Stimulated activated CD4-positive, alpha-beta T cell treated with anti-CD3 and anti-CD28 coated beads, Interleukin-12 subunit alpha, Interleukin-12 subunit beta, amount 100 ng/mL, for 4 hours (primary cell): ENCODE data around the gene ONECUT3.
"Not testable (repeated sequence)": the region's sequence is repeated elsewhere in the genome, so short reads cannot be mapped to it uniquely, and the experiment has no call there.

Source experiments
- DNase-seq: peaks from one replicate; pipeline ENCODE4 v3.0.0-alpha.2; 2020

ONECUT3 gene

DNA sequence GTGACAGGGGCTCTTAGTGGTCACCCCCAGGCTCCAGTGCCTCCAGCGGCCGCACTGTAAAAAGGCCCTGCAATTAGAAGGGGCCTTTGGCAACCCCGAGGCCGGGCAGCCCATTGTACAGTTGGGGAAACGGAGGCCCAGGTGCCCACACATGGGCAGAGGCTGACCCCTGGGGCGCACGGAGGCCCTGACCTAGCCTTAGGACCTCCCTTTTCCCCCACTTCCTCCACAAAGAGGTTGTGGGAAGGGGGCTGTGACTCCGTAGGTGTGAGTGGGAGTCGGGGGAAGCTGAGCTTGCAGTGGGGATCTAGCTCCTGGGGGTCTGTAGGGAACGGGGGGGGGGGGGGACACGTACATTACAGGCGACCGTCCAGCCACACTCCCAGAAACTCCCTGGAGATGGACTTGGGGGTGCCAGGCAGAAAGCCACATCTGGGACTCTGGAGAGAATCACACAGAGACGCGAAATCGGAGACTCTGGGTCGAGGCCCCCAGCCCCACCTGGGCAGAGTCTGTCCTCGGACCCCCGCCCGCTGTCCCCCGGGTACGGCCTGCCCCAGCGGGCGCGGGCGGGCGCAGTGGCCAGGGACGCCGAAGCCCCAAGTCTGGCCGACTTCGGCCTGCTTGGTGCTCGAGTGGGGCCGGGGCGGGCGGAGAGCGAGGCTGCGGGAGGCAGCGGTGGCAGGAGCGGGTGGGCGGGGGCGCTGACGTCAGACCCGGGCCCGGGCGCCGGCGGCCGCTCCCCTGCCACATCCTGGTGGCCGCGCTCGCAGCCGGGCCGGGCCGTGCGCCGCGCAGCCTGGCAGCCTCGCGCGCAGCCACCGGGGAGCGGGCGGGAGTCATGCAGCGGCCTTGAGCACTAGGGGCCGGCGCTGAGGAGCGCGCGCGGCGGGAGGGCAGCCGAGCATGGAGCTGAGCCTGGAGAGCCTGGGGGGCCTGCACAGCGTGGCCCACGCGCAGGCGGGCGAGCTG lies at the start of gene ONECUT3:
Gene ONECUT3, plus strand, starts transcription at position 750 of the 972 bp plus-strand sequence. Its CDS starts 157 bp downstream, at position 907.
- no peak for DNase-seq

DNA sequence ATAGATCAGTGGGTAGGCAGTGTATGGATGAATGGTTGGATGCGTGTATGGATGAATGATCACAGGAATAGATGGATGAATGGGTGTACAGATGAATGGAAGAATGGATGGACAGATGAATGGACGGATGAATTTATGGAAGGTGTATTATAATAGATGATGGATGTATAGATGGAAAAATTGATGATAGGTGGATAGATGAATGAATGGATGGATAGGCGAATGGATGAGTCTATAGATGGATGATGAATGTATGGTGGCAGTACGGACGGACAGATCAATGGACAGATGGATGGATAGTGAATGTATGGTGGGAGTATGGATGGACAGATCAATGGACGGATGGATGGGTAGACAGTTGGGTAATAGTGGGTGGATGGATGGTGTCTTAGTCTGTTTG lies 49.0 kb upstream of the ONECUT3 start:
- no peak for DNase-seq

DNA sequence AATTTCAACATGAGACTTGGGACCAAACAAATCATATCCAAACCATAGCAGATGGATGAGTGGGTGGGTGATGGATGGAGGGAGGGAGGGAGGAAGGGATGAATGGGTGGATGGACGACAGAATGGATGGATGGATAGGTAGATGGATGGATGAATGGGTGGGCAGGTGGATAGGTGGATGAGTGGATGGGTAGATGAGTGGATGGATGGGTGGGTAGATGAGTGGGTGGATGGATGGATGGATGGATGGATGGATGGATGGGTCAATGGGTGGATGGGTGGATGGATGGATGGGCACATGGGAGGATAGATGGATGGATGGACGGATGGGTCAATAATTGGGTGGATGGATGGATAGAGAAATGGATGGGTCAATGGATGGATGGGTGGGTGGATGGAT lies 47.9 kb upstream of the ONECUT3 start:
- DNase-seq = no peak

DNA sequence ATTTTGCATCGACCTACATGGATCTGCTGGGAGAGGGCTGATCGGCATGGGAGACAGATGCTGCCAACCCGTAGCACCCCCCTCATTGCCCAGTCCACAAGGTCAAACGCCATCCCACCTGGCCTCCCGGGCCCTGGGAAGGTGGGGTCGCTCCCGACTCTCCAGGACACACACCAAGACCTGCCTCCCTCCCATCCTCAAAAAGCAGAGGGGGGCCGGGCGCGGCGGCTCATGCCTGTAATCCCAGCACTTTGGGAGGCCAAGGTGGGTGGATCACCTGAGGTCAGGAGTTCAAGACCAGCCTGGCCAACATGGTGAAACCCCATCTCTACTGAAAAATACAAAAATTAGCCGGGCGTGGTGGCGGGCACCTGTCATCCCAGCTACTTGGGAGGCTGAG lies 46.7 kb upstream of the ONECUT3 start:
- DNase-seq = not testable (repeated sequence)

DNA sequence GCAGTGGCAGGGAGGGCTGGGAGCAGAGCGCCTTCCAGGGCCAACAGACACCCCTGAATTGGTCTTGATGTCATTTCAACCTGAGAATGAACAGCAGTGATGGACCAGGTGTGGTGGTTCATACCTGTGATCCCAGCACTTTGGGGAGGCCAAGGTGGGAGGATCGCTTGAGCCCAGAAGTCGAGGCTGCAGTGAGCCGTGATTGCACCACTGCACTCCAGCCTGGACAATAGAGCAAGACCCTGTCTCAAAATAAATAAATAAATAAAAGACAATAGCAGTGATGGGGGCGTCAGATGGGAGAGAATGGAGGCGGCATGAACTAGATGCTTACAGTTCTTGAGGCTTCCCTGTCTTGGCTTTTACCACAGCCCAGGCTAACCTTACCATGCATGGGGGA lies 46.1 kb upstream of the ONECUT3 start:
- no peak for DNase-seq

DNA sequence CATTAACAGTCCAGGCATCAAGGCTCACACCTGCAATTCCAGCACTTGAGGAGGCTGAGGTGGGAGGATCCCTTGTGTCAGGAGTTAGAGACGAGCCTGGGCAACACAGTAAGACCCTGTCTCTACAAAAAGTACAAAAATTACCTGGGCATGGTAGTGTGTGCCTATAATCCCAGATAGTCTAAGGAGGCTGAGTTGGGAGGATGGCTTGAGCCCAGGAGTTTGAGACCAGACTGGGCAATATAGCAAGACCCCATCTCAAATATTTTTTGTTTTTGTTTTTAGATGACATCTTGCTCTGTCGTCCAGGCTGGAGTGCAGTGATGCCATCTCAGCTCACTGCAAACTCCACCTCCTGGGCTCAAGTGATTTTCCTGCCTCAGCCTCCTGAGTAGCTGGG lies 40.1 kb upstream of the ONECUT3 start:
- no peak for DNase-seq

DNA sequence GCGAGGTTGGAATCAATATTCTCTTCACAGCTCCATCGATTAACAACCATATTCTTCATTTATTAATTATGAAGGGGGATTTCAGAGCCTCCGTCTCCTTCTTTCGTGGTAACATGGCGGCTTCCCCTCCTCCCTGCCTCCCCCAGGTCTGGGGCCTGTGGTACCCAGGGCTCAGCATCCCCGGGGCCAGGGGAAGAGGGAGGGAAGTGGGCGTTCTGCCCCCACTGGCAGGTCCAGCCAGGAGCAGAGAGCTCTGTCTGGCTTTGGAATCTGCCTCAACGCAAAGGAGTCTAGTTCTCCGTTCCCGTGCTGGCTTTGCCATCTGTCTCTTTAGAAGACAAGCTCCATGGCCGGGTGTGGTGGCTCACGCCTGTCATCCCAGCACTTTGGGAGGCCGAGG lies 37.8 kb upstream of the ONECUT3 start:
- DNase-seq = no peak

DNA sequence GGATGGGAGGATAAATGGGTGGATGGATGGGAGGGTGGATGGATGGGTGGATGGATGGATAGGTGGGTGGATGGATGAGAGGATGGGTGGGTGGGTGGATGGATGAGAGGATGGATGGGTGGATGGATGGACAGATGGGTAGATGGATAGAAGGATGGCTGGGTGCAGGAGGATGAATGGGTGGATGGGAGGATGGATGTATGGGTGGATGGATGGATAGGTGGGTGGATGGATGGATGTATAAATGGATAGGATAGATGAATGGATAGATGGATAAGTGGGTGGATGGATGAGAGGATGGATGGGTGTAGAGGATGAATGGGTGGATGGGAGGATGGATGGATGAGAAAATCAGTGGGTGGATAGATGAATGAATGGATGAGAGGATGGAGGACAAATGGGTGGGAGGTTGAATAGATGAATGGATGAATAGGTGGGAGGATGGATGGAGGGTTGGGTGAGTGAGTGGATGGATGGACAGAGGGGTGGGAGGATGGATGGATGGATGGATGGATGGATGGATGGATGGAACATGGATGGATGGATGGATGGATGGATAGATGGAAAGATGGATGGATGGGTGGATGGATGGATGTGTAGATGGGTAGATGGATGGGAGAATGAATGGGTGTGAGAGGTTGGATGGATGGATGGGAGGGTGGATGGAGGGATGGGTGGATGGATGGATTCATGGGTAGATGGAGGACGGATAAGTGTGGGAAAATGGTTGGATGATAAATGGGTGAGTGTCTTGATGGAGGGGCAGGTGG lies 35.9 kb upstream of the ONECUT3 start:
- DNase-seq = no peak

DNA sequence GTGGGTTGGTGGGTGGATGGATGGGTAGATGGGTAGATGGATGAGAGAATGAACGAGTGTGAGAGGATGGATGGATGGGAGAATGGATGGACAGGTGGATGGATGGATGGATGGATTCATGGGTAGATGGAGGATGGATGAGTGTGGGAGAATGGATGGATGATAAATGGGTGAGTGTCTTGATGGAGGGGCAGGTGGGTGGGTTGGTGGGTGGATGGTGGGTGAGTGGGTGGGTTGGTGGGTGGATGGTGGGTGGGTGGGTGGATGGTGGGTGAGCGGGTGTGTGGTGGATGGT lies 35.4 kb upstream of the ONECUT3 start:
- no peak for DNase-seq

DNA sequence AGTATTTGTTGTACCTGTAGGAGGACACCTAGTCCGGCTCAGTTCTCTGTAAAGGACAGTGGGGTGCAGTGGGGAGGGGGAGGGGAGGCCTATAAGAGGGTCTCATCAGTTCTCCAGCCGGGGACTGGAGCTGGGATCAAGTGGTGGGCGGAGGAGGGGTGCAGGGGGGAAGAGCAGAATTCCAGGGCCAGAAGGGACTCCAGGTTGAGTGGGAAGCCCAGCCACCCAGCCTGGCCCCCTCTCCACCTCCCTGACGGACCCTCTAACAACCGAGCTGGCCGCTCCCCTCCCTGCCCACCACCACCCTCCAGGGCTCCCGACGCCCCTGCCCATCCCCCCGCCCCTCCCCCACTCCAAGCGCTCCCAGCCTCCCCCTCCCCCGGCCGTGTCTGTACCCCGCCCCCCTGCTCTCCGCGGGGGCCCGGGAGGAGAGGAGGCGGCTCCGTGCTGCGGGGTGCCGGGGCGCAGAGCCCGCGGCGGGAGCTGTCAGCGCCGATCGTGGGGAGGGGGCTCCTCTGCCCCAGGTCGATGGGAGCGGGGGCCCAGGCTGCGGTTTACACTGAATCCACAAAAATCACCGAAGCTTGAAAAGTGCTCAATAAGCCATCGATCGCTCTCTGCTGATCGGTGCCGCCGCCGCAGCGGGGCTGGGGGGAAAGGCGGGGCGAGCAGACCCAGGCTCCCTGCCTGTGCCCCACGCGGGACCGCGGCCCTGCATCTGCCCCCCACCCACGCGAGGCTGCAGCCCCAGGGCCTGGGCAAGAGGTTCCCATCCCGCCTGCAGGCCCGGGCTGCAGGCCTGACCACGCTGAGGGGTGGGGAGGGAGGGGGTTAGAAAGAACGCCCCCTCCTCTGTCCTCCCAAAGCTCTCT lies 34.6 kb upstream of the ONECUT3 start:
- no peak for DNase-seq

DNA sequence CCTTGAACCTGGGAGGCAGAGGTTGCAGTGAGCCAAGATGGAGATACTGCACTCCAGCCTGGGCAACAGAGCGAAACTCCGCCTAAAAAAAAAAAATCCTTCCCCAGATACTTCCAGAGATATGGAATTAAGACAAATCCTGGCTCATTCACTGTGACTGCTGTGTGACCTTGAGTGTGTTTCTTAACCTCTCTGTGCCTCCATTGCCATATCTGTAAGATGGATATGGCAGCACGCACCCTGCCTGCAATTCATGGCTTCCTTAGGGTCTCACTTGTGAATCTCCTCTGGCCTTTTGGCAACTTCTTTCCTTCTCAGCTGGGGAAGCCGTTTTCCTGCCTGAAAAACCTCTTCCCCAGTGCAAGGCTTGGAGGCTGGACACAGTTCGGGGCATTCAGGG lies 33.8 kb upstream of the ONECUT3 start:
- no peak for DNase-seq

DNA sequence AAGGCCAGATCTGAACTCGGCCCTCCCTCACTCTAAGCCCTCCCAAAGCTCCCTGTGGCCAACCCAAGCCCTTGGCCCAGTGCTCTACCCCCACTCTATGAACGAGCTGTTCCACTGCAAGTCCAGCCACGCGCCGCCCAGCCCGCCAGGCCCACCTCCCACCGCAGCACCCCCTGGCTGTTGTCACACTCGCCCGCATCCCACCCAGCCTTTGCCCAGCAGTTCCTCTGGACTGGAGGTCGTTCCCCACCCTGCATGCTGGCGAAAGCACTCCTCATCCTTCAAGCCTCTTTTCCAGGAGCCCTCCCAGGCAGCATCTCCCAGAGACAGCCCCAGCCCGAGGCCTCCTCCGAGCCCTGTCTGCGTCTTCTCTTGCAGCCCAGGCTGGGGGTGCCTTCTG lies 33.1 kb upstream of the ONECUT3 start:
- no peak for DNase-seq

DNA sequence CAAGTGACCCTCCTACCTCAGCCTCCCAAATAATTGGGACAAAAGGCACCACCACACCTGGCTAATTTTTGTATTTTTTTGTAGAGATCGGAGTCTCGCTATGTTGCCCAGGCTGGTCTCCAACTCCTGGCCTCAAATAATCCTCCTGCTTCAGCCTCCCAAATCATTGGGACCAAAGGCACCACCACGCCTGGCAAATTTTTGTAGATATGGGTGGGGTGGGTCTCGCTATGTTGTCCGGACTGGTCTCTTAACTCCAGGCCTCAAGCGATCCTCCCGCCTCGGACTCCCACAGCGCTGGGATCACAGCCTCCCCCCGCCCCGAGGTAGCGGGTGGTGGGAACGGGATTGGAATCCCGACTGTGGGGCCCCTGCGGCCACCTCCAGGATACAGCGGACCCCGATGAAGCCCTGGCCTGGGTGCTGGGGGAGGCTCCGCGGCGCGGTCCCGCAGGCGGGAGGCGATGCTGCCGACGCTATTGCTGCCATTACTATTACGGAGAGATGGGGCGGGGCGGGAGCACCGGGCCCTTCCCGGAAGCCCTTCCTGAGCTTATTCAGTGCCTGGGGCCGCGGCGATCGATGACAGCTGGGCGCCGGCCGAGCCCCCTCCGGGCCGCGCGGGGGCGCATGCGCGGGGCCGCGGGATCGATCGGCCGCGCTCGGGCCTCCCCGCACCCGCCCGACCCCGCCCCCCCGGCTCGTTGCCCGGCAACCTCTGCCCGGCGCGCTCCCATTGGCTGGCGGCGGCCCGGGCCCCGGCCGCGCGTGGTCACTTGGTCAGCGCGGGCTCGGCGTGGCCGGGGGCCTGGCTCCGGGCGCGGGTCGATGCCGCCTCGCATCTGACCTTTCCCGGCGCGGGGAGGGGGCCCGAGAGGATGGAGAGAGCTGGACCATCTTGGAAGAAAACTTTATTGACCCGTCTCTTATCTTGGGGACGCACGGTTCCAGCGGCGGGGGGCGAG lies 27.9 kb upstream of the ONECUT3 start:
- DNase-seq = peak; percentile 46

DNA sequence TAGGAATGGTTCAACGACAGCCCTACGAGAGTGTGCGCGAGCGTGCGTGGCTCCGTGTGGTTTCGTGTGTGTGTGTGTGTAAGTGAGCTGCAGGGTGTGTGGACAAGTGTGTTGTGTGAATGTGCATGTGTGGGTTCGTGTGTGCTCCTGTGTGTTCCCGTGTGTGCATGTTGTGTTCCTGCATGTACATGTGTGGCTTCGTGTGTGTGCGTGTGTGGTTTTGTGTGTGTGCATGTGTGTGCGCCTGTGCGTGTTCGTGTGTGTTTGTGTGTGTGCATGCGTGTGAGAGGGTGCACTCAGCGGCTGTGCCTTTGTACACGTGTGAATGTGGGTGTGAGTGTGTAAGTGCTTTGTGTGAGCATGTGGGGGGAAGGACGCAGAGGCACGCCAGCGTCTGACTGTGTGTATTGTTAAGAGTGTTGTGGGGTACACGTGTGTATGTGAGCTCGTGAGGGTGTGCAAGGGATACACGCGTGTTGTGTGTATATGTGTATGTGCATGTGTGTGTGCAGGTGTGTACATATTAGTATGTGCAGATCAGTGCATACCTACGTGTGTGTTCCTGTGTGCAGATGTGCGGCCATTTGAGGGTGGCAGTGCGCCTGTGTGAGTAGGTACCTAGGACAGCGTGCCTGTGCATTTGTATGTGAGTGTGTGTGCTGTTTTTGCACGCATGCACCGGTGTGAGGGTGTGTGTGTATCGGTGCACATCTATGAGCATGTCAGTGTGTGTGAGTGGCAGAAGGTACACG lies 24.3 kb upstream of the ONECUT3 start:
- DNase-seq = no peak

DNA sequence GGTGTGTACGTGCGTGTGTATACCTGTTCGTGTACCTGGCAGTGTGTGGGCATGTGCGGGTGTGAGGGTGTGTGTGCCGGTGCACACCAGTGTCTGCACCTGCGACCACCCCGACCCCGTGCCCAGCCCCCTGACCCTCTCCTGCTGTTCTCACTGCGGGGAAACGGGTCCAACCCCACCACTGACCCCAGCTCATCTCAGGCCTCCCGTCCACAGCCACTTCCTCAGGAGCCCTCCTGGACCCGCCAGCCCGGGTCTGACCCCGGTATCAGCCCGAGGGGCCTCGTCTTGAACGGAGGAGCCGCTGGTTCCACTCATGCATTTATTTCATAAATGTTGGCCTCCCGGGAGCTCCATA lies 23.8 kb upstream of the ONECUT3 start:
- no peak for DNase-seq

DNA sequence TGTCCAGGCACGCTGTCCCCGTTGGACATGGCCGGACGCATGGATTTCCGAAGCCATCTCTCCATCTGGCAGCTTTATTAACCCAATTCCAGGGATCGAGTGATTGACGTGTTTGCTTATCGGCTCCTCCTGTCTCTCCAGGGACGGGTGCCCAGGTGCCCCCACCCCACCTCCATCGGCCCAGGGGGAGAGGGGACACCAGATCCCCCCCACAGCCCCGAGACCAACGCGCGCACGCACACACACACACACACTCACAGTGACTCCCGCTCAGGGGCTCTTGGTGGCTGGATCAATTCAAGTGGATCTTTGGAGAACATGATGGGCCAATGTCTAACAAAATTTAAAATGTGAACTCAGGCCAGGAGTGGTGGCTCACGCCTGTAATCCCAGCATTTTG lies 23.1 kb upstream of the ONECUT3 start:
- DNase-seq = no peak

DNA sequence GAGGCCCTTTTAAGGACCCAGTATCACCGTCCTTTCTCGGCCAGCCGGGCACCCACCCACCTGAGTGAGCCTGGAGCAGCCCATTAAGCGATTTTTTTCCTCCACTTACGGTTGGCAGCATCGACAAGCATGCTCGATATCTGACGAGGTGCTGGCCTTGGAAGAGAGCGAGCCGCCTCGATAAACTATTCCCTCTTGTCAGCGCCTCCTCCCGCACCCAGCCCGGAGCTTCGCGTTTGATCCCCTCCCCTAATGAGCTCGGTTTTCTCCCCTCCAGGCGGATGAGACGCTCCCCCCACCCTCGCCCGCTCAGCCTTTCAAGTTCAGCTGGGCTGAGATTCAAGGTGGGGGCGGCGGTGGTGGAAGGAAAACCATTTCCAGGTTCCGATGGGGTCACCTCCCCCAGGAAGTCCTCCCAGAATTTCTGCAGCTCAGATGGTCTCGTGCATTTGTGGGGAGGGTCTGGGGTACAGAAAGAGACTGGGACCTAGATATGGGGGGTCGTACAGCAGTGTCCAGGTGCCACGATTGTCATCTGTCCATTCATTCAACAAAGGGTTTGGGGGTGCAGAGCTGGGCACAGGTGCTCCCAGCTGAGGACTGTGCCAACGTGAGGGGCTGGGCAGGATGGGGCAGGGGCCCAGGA lies 18.9 kb upstream of the ONECUT3 start:
- DNase-seq = no peak

DNA sequence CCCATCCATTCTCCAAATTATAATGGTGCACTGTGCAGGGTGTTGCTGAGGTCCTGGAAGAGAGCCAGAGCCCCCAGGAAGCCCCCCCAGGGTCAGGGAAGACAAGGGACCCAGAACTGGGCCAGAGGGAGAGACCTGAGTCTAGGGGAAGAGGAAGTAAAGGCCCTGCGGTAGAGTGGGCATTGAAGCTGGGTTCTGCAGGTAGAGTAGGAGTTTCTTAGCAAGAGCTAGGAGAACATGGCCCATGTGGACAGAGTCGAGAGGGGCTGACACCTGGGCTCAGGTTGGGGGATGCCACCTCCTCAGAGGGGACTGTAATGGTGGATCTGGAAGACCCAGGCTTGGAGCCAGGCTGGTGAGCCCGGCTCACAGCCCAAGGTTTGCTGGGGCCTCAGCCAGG lies 17.0 kb upstream of the ONECUT3 start:
- DNase-seq = no peak

DNA sequence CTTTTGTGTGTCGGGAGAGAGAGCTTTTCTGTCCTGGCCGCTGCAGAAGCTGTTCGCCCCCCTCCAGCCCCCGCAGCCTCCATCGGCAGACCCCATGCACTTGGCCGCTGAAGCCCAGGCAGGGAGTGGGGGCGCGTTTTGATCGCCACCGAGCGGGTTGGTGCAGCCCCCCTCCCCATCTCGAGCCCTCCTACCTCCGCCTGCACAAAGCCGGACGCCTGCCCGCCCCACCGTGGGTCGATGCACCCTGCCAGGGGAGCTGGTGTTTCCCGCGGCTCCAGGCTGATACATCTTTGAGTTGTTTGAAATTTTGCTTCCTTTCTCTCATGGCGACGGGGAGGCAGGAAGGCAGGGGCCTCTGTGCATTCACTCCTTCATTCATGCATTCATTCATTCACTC lies 16.4 kb upstream of the ONECUT3 start:
- DNase-seq = no peak

DNA sequence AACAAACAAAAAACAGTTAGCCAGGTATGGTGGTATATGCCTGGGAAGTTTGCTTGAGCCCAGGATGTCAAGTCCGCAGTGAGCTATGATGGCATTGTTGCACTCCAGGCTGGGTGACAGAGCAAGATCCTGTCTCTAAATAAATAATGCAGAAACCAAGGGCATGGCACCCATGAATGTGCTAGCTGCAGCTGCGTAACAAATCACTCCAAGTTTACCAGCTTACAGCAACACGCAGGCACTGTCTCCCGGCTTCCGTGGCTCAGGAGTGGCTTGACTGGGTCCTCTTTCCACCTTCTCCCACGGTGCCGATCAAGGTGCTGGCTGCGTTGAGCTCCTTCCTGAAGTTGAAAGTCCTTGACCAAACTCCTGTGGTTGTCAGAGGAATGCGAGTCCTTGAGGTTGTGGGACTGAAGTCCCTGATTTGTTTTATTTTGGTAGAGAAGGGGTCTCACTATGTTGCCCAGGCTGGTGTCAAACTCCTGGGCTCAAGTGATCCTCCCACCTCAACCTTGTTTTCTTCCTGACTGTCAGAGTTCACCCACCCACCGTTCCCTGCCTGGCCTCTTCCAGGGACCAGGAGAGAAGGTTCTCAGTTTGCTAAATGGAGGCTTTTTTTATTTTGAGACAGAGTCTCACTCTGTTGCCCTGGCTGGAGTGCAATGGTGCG lies 13.2 kb upstream of the ONECUT3 start:
- no peak for DNase-seq
